Gastrocnemius medialis (tissue), 4 donors: Measurements from ENCODE around the gene LDLRAD3. TPM values are rescaled to one million over a fixed set of nuclear protein-coding genes. Genes with fewer than 3 reads are reported as not detected.

Experiments
- ATAC-seq, 2 donors: fragments of 150-250 bp; one replicate each; pipeline ENCODE4 v1.9.1; 2016
- DNase-seq, 2 donors: peaks; one replicate each; pipeline ENCODE4 v3.0.0-alpha.2; 2019
- H3K27ac ChIP-seq, 4 donors: fragments of 200-600 bp; sonication (generic); 1 replicate in 1 of 4; 2 replicates in 3 of 4; pipeline ENCODE4 v1.5.1; 2016 to 2018; ENCODE audit warnings: mild to moderate bottlenecking in 2 of 4, moderate library complexity in 1 of 4
- H3K27me3 ChIP-seq, 3 donors: fragments of 200-600 bp; sonication (generic) in 2 of 3; 1 replicate in 1 of 3; 2 replicates in 2 of 3; pipeline versions ENCODE4 v1.5.1 to v1.6.0; 2016 to 2019; ENCODE audit warnings: mild to moderate bottlenecking in 1 of 3, moderate library complexity in 1 of 3
- H3K36me3 ChIP-seq, 2 donors: fragments of 200-600 bp; sonication (generic) in 1 of 2; one replicate each; pipeline ENCODE4 v1.5.1; 2017 to 2018
- H3K4me1 ChIP-seq, 2 donors: fragments of 200-600 bp; sonication (generic) in 1 of 2; one replicate each; pipeline ENCODE4 v1.5.1; 2016 to 2017; ENCODE audit warnings: mild to moderate bottlenecking in 2 of 2
- H3K4me3 ChIP-seq, 4 donors: fragments of 200-600 bp; sonication (generic) in 3 of 4; 1 replicate in 1 of 4; 2 replicates in 3 of 4; pipeline ENCODE4 v1.5.1; 2016 to 2019; ENCODE audit warnings: mild to moderate bottlenecking in 2 of 4
- H3K9me3 ChIP-seq, 3 donors: fragments of 200-600 bp; sonication (generic) in 2 of 3; 1 replicate in 1 of 3; 2 replicates in 2 of 3; pipeline ENCODE4 v1.5.1; 2016 to 2019
- POLR2A ChIP-seq, 2 donors: fragments of 450-650 bp; IDR thresholded peaks; one replicate each; pipeline ENCODE4 v1.6.1; 2017; ENCODE audit warnings: antibody characterized with exemption in 2 of 2, mild to moderate bottlenecking in 2 of 2, moderate library complexity in 2 of 2
- in situ Hi-C, 4 donors: fragments of 200-750 bp; cut with MboI; loops; one replicate each; pipeline versions ENCODE4 v1.15.0 to v1.8.0; 2017; ENCODE audit warnings: low sequenced_read_pairs in 4 of 4
- intact Hi-C: fragments of 100-400 bp; cut with DNase I; formaldehyde crosslinking; loops from one replicate; pipeline ENCODE4 v1.15.1; 2023; ENCODE audit warnings: low total_unique reads
- total RNA-seq, 4 donors: library from RNA; depleted of rRNA; stranded (reverse); fragments of >200 nt; gene quantifications; one replicate each; pipeline versions ENCODE4 v1.1.0 to v1.2.3, GENCODE V29; 2016
- TF ChIP-seq, protein P1 (sequence below), 5 experiments: fragments of 450-650 bp in 3 of 5; fragments of 200-600 bp in 2 of 5; sonication (generic) in 2 of 5; IDR thresholded peaks in 4 of 5; conservative IDR thresholded peaks in 1 of 5; 1 replicate in 4 of 5; 2 replicates in 1 of 5; pipeline ENCODE4 v1.5.1; 2016 to 2019; ENCODE audit warnings: antibody characterized with exemption in 5 of 5, mild to moderate bottlenecking in 3 of 5, moderate library complexity in 3 of 5

Gene LDLRAD3
- total RNA-seq, 4 donors from 2014 or later, result 6.1 to 12.8 (median 11.8) TPM

DNA sequence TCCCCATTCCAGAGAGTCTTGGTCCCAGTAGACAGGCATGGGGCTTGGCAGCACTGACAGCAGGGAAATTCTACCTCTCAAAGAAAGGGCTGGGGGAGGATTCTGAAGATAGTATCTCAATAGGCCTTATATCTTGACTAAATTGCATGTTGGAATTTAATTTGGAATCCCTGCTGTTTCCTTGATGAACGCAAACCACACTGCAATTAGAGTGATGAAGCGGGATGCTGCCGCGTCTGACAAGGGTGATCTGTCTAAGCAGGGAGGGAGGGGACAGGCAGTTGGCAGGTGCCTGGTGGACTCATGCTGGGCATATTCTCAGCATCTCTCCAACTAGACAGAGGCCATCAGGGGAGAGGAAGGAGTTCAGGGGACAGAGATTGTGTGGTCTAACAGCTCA, 296.9 kb downstream of the LDLRAD3 start:
- ATAC-seq, result no peak
- TF ChIP-seq, protein P1, sequence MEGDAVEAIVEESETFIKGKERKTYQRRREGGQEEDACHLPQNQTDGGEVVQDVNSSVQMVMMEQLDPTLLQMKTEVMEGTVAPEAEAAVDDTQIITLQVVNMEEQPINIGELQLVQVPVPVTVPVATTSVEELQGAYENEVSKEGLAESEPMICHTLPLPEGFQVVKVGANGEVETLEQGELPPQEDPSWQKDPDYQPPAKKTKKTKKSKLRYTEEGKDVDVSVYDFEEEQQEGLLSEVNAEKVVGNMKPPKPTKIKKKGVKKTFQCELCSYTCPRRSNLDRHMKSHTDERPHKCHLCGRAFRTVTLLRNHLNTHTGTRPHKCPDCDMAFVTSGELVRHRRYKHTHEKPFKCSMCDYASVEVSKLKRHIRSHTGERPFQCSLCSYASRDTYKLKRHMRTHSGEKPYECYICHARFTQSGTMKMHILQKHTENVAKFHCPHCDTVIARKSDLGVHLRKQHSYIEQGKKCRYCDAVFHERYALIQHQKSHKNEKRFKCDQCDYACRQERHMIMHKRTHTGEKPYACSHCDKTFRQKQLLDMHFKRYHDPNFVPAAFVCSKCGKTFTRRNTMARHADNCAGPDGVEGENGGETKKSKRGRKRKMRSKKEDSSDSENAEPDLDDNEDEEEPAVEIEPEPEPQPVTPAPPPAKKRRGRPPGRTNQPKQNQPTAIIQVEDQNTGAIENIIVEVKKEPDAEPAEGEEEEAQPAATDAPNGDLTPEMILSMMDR (IDR thresholded peaks at IDR 0.05 in 4 of 5, conservative IDR thresholded peaks at IDR 0.05 in 1 of 5), result no peak
- TF ChIP-seq POLR2A (IDR thresholded peaks at IDR 0.05), result no peak
- intact Hi-C loops (no loop called here), in situ Hi-C loops (no loop called here)
- H3K27ac ChIP-seq, result no peak overlapping the region
- no peaks in the 10 kb centered on the region for H3K9me3 ChIP-seq
- H3K27me3 ChIP-seq, result no peaks in the 10 kb centered on the region
- no peaks in the 10 kb centered on the region for H3K36me3 ChIP-seq
- no peak overlapping the region for H3K4me3 ChIP-seq
- H3K4me1 ChIP-seq, result no peaks in the 10 kb centered on the region
- DNase-seq, result no peak

DNA sequence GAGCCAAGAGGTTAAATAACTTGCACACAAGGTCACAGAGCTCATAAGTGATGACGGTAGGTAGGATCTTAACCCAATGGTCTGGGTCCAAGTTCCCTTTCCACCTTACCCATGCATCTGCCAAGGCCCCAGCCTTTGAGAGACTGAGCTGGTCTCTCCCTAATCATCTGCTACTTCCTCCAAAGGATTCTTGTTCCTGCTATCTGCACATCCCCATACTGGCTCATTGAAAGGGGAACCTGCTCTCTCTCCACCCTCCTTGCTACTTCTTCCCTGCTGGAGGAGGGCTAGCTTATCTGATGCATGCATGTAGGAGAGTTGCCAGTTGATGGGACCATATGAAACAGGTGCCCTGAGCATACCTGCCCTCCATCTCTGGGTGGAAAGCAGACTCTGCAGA, 297.6 kb downstream of the LDLRAD3 start:
- no peak overlapping the region for H3K27ac ChIP-seq
- no peak overlapping the region for H3K4me3 ChIP-seq
- no peaks in the 10 kb centered on the region for H3K36me3 ChIP-seq
- no peaks in the 10 kb centered on the region for H3K27me3 ChIP-seq
- intact Hi-C loops (no loop called here), in situ Hi-C loops (no loop called here)
- no peak for ATAC-seq
- TF ChIP-seq, protein P1 (IDR thresholded peaks at IDR 0.05 in 4 of 5, conservative IDR thresholded peaks at IDR 0.05 in 1 of 5), result no peak
- TF ChIP-seq POLR2A (IDR thresholded peaks at IDR 0.05), result no peak
- DNase-seq, result no peak
- no peaks in the 10 kb centered on the region for H3K4me1 ChIP-seq
- no peaks in the 10 kb centered on the region for H3K9me3 ChIP-seq

DNA sequence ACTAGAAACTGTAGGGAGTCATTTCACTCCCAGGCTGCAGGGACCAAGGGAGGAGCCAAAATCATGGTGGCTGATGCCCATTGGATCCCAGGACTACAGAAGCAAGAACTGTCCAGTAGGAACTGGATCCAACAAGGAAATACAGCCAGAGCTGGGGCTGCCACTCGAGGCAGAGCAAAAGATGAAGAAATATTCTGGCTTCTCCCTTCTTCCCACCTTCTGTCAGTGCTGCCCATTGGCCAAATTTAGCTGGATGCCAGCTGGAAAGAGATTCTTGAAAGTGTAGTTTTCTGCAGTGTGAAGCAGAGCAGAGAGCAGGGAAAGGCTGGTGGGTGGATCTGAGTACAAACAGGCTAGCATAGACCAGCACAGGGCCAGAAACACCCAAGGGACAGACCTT, 299.8 kb downstream of the LDLRAD3 start:
- Histone ChIP-seq H3K27me3 (no peaks in the 10 kb centered on the region), H3K4me3 (no peak overlapping the region), H3K4me1 (no peaks in the 10 kb centered on the region), H3K9me3 (no peaks in the 10 kb centered on the region), H3K27ac (no peak overlapping the region), H3K36me3 (no peaks in the 10 kb centered on the region)
- ATAC-seq (no peak), DNase-seq (no peak)
- TF ChIP-seq, protein P1 (IDR thresholded peaks at IDR 0.05 in 4 of 5, conservative IDR thresholded peaks at IDR 0.05 in 1 of 5), result no peak
- TF ChIP-seq POLR2A (IDR thresholded peaks at IDR 0.05), result no peak
- in situ Hi-C loops, result no loop called here
- intact Hi-C loops, result no loop called here

DNA sequence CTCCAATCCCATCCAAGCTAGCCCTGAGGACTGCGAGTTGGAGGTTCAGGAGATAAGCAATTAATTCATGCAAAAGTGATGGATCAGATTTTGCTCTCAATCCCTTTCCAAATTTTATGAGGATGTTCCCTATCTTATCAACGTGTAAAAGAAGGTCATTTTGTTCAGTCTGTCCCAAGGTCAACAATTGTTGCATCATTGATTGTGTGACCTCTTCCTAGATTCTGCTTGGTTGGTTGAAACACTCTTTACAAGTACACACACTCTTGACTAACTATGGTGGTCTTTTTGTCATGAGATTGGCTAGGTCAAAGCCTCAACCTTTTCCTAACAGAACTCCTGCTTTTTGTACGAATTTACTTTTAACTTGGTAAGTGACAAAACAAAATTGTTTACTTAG, 303.6 kb downstream of the LDLRAD3 start:
- H3K27ac ChIP-seq, result no peak overlapping the region
- no peaks in the 10 kb centered on the region for H3K27me3 ChIP-seq
- no peak for TF ChIP-seq POLR2A (IDR thresholded peaks at IDR 0.05)
- TF ChIP-seq, protein P1 (IDR thresholded peaks at IDR 0.05 in 4 of 5, conservative IDR thresholded peaks at IDR 0.05 in 1 of 5), result no peak
- in situ Hi-C loops (no loop called here), intact Hi-C loops (no loop called here)
- no peaks in the 10 kb centered on the region for H3K36me3 ChIP-seq
- H3K9me3 ChIP-seq, result no peaks in the 10 kb centered on the region
- no peaks in the 10 kb centered on the region for H3K4me1 ChIP-seq
- no peak for ATAC-seq
- H3K4me3 ChIP-seq, result no peak overlapping the region
- no peak for DNase-seq

DNA sequence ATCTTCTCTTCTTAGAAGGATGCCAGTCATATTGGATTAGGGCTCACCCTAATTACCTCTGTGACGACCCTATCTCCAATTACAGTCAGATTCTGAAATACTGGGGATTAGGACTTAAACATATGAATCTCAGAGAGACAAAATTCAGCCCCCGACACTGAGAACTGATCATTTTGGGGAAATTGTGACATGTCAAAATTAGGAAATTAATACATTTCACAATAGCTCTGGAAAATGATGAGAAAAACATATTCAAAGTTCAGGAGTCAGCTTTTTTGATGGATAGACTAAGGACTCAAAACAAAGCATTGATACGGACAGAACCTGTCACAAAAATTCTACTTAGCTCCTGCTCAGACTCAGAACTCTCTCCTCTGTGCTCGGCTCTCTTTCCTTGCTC, 304.6 kb downstream of the LDLRAD3 start:
- Histone ChIP-seq H3K27me3 (no peaks in the 10 kb centered on the region), H3K4me1 (no peaks in the 10 kb centered on the region), H3K27ac (no peak overlapping the region), H3K36me3 (no peaks in the 10 kb centered on the region), H3K9me3 (no peaks in the 10 kb centered on the region), H3K4me3 (no peak overlapping the region)
- intact Hi-C loops, result no loop called here
- no peak for ATAC-seq
- no peak for DNase-seq
- in situ Hi-C loops, result no loop called here
- TF ChIP-seq, protein P1 (IDR thresholded peaks at IDR 0.05 in 4 of 5, conservative IDR thresholded peaks at IDR 0.05 in 1 of 5), result no peak
- TF ChIP-seq POLR2A (IDR thresholded peaks at IDR 0.05), result no peak
